Measurements from ENCODE around the gene NAV2.

The NAV2 gene

DNA sequence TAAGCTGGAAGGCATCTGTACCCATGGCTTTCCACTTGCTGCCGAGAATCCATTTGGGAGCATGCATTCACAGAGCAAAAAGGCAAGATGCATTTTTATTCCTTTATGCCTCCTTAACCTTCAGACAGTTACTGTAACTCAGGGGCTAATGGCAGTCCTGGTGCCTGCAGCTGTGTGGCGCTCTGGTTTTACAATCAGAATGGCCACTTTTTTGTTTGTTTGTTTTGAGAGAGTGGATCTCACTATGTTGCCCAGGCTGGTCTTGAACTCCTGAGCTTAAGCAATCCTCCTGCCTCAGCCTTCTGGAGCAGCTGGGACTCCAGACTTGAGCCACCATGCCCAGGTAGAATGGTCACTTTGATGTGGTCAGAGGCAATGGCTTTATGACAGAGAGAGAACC is 101.8 kb downstream of the NAV2 start:
- no peak for DNase-seq

DNA sequence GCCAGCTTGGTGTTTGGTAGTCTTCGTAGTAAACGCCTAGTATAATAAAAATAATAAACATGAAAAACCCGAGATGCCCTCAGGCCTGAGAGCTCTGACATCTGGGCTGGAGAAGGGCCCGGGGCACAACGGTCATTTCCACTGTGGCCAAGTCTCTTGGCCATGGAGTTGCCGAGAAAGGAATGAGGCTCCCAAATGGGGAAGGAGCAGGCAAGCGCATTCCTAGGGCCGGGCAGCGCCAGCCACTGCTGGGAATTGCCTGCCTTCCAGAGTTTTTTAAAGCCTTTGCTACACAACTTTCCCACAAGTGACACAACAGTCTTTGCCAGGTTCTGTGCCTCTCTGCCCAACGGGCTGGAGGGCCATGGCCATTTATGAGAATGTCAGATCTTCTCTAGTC is 103.4 kb downstream of the NAV2 start:
- no peak for DNase-seq

DNA sequence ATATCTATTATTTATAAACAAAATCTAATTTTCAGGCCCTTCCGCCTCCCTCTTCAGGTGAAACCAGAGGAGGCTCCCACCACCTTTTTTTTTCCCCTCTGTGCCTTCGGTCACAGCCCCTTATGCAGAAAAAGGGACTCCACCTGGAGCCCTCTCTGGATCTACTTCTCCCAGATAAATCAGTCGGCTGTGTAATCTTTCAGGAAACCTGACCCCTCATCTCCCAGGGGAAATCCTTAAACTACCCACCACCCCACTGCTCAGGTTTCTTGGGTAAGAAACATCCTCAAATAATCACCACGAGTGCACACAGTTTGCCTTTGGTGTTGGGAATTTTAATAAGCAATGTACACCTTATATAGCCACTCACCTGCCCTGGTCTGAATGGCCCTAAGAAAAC is 104.2 kb downstream of the NAV2 start:
- no peak for DNase-seq

GRCh38 chr11:19817265-19817851 is 104.7 kb downstream of the NAV2 start:
- no peak for DNase-seq

- DNase-seq: no peak
These were observed 105.2 kb downstream of the NAV2 start for GRCh38 chr11:19817870-19818269.

DNA sequence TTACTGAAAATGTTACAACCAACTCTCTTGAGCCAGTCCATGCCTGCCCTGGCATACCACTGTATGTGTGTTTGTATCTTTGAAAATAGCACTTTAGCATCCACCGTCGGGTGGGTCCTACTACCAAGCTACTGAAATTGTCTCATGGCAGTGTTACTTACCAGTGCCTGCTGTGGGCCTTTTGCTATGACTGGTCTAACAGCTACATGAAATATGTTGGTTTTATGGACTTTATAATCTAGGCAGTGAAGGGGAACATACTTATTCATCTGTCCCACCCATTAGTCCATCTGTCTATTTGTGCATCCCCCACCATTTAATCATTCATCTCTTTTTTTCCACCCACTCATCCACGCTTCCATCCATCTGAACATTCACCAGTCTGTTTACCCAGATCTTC is 106.0 kb downstream of the NAV2 start:
- DNase-seq: no peak

DNA sequence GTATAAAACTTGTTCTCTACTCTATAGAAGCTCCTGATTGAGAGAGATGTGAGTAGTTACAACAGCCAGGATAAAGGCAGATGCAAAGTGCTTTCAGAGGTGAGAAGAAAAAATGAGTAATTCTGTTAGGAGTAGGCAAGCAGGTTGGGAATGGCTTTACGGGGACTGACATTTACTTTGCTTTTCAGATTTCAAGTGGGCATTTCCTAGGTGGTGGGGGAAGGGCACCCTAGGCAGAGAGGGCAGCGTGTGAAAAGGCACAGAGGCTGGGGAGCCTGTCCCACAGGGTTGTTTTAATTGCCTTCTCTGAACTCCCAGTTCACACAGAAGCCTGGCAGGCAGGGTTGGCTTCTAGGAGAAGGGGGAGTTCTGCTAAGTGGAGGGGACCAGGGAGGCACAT is 106.5 kb downstream of the NAV2 start:
- DNase-seq: no peak

- no peak for DNase-seq
These were observed 107.5 kb downstream of the NAV2 start for GRCh38 chr11:19820100-19820499.

DNA sequence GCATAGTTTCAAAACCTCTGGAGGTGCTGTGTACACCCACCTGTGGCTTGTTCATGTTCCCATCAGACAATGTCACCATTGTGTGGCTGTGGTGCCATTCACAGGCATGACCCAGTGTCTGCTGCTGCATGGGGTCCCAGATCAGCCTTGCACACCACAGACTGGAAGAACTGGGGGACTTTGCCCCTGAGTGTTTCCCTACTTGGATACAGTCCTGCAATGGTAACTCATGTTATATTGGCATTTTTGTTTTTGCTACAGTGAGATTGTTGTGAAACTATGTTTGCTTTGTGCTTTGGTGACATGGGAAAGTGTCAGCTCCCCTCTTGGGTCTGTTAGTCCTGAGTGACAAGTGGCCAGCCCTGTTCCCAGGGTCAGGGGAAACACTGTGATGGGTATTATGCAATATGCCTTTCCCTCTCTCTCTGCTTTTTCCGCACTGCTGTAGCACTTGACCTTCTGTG is 108.8 kb downstream of the NAV2 start:
- no peak for DNase-seq

GRCh38 chr11:19821993-19822392 is 109.4 kb downstream of the NAV2 start:
- no peak for DNase-seq

- no peak for DNase-seq
These were observed 109.9 kb downstream of the NAV2 start for GRCh38 chr11:19822531-19822930.

GRCh38 chr11:19826606-19827005 is 114.0 kb downstream of the NAV2 start:
- no peak for DNase-seq

- no peak for DNase-seq
These were observed 114.9 kb downstream of the NAV2 start for GRCh38 chr11:19827399-19828135.

DNA sequence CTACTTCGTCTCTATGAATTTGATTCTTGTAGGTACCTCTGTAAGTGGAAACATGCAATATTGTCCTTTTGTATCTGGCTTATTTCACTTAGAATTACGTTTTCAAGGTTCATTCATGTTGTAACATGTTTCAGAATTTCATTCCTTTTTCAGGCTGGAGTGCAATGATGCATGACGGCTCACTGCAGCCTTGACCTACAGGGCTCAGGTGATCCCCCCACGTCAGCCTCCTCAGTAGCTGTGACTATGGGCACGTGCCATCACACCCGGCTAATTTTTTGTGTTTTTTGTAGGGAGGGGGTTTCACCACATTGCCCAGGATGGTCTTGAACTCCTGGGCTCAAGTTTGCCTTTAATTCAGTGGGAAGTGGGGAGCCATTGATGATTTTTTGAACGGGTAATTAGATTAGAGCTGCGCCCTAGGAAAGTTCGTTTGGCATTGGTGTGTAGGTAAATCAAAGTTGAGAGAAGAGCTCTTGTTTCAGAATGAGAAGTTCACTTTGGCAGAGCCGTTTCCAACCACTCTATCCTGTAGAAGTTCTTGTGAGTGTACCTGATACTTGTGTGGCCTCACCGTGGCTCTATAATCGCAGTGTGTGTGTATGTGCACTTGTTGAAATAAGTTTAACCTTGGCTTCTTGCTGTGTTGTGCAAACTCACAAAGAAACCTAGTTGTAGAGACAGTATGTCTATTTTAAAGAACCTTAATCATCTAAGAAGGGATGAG is 115.9 kb downstream of the NAV2 start:
- no peak for DNase-seq

GRCh38 chr11:19829109-19829837 is 116.6 kb downstream of the NAV2 start:
- DNase-seq: no peak

DNA sequence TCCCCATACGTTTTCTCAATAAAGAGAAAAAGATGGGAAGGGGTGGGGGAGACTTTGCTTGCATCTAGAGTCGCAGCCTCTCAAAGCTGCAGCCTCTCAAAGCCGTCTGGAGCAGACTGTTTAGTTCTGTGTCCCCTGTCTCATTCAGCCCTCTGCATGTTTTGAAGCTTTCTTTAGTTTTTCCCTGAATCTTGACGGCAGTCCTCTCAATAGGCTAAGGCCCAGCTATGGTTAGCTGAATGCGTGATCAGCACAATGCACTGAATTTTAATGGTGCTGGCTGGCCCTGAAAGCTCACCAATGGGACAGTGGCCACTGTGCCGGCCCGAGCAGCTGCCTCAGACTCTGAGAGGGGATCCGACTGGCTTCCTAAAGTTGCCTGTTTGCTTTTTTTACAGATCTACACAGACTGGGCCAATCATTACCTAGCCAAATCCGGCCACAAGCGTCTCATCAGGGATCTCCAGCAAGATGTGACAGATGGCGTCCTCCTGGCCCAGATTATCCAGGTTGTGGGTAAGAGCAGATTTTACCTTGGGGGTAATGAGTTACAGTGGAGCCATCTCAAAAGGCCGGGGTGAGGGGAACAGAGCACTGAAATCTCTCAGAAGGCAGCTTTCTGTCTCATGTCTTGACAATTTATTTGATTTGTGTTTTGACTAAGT is 119.6 kb downstream of the NAV2 start:
- DNase-seq: no peak

DNA sequence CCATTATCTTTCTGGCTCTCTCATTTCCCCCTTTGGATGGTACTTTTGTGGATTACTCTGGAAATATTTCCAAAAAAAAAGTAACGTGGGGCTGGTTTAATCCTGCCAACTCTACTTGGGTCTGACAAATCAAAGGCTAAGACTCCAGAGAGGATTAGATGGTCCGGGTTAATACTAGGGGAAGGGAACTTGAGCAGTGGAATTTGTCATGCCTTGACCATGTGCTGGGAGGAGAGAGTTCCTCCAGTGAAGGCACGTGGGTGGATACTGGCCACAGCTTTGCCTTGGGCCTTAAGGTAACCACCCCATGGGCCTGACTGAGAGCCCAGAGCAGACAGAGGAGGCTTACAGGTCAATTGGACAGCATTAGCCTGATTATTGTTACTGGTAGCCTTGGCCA is 120.3 kb downstream of the NAV2 start:
- DNase-seq: no peak

- DNase-seq: no peak
These were observed 122.1 kb downstream of the NAV2 start for GRCh38 chr11:19834771-19835170.

DNA sequence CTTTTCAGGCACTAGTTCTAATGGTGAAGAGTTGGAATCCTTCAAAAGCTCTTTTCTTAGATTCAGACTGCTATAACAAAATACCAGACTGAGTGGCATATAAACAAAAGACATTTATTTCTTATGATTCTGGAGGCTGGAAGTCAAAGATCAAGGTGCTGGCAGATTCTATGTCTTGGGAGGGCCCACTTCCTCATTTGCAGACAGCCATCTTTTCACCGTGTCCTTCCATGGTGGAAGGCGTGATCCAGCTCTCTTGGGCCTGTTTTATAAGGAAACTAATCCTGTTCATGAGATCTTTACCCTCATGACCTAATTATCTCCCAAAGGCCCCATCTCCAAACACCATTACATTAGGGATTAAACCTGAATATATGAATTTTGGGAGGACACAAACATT is 124.0 kb downstream of the NAV2 start:
- DNase-seq: no peak

GRCh38 chr11:19838994-19839768 is 126.5 kb downstream of the NAV2 start:
- DNase-seq: no peak

DNA sequence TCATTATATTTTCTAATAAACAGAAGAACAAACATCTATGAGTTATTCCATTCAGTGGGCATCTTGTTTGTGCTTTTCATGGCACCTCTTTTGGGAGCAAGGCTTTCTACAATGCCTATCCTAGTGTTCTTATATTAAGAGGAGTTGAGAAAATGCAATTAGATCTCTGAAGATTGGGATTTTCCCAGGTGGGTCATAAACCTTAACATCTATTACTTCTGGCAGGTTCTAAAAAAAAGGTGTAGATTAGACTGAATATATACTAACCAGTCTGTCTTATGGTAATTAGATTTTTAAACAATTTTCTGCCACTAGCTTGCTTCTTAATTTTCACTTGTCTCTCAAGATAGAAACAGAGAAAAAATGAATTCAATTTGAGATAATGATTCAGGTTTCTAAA is 128.3 kb downstream of the NAV2 start:
- DNase-seq: no peak

GRCh38 chr11:19842505-19842904 is 129.9 kb downstream of the NAV2 start:
- DNase-seq: no peak

All from bone marrow (tissue), 2 donors.